Measurements from ENCODE around the gene WDR13.
"Not testable (repeated sequence)": the region's sequence is repeated elsewhere in the genome, so short reads cannot be mapped to it uniquely, and the experiment has no call there.

The WDR13 gene

GRCh38 chrX:48597353-48598264 lies at the start of gene WDR13:
Gene WDR13, plus strand, starts transcription at chrX:48597492. Its CDS starts 505 bp downstream, at chrX:48597997.
- in situ Hi-C loops (cut with HindIII; ENCODE audit: low pct_unique_long_range_greater_than_20kb, low sequenced_read_pairs): no loop called here
- TF ChIP-seq JUND (IDR thresholded peaks at IDR 0.05; ENCODE audit: low read depth): no peak
- peak; percentile 94 to 96 for DNase-seq (ENCODE audit: low read depth in 1 of 2, low spot score in 1 of 2)

GRCh38 chrX:48548871-48549270 lies 48.4 kb upstream of the WDR13 start:
- in situ Hi-C loops (cut with HindIII; ENCODE audit: low pct_unique_long_range_greater_than_20kb, low sequenced_read_pairs): no loop called here
- no peak for DNase-seq (ENCODE audit: low read depth in 1 of 2, low spot score in 1 of 2)
- TF ChIP-seq JUND (IDR thresholded peaks at IDR 0.05; ENCODE audit: low read depth): no peak

- in situ Hi-C loops (cut with HindIII; ENCODE audit: low pct_unique_long_range_greater_than_20kb, low sequenced_read_pairs); DNase-seq (ENCODE audit: low read depth in 1 of 2, low spot score in 1 of 2): not testable (repeated sequence)
These were observed 41.5 kb upstream of the WDR13 start for GRCh38 chrX:48555731-48556325.

- DNase-seq (ENCODE audit: low read depth in 1 of 2, low spot score in 1 of 2): no peak
- in situ Hi-C loops (cut with HindIII; ENCODE audit: low pct_unique_long_range_greater_than_20kb, low sequenced_read_pairs): no loop called here
- no peak for TF ChIP-seq JUND (IDR thresholded peaks at IDR 0.05; ENCODE audit: low read depth)
These were observed 39.0 kb upstream of the WDR13 start for GRCh38 chrX:48558271-48558670.

GRCh38 chrX:48559636-48560035 lies 37.7 kb upstream of the WDR13 start:
- TF ChIP-seq JUND (IDR thresholded peaks at IDR 0.05; ENCODE audit: low read depth): no peak
- in situ Hi-C loops (cut with HindIII; ENCODE audit: low pct_unique_long_range_greater_than_20kb, low sequenced_read_pairs): no loop called here
- DNase-seq (ENCODE audit: low read depth in 1 of 2, low spot score in 1 of 2): no peak

- in situ Hi-C loops (cut with HindIII; ENCODE audit: low pct_unique_long_range_greater_than_20kb, low sequenced_read_pairs): no loop called here
- DNase-seq (ENCODE audit: low read depth in 1 of 2, low spot score in 1 of 2): no peak
- no peak for TF ChIP-seq JUND (IDR thresholded peaks at IDR 0.05; ENCODE audit: low read depth)
These were observed 37.2 kb upstream of the WDR13 start for GRCh38 chrX:48560056-48560455.

GRCh38 chrX:48560681-48561080 lies 36.6 kb upstream of the WDR13 start:
- DNase-seq (ENCODE audit: low read depth in 1 of 2, low spot score in 1 of 2): no peak
- in situ Hi-C loops (cut with HindIII; ENCODE audit: low pct_unique_long_range_greater_than_20kb, low sequenced_read_pairs): no loop called here
- TF ChIP-seq JUND (IDR thresholded peaks at IDR 0.05; ENCODE audit: low read depth): no peak

GRCh38 chrX:48569958-48570357 lies 27.3 kb upstream of the WDR13 start:
- no peak for TF ChIP-seq JUND (IDR thresholded peaks at IDR 0.05; ENCODE audit: low read depth)
- in situ Hi-C loops (cut with HindIII; ENCODE audit: low pct_unique_long_range_greater_than_20kb, low sequenced_read_pairs): no loop called here
- no peak for DNase-seq (ENCODE audit: low read depth in 1 of 2, low spot score in 1 of 2)

- no peak for DNase-seq (ENCODE audit: low read depth in 1 of 2, low spot score in 1 of 2)
- no peak for TF ChIP-seq JUND (IDR thresholded peaks at IDR 0.05; ENCODE audit: low read depth)
- in situ Hi-C loops (cut with HindIII; ENCODE audit: low pct_unique_long_range_greater_than_20kb, low sequenced_read_pairs): no loop called here
These were observed 23.5 kb upstream of the WDR13 start for GRCh38 chrX:48573690-48574269.

GRCh38 chrX:48574270-48575266 lies 22.7 kb upstream of the WDR13 start, which contains the start of gene RBM3:
Gene RBM3, plus strand, starts transcription at chrX:48574484. Its CDS starts 697 bp downstream, at chrX:48575181.
- TF ChIP-seq JUND (IDR thresholded peaks at IDR 0.05; ENCODE audit: low read depth): no peak
- in situ Hi-C loops (cut with HindIII; ENCODE audit: low pct_unique_long_range_greater_than_20kb, low sequenced_read_pairs): no loop called here
- peak; percentile 83 to 96 for DNase-seq (ENCODE audit: low read depth in 1 of 2, low spot score in 1 of 2)

- no peak for TF ChIP-seq JUND (IDR thresholded peaks at IDR 0.05; ENCODE audit: low read depth)
- in situ Hi-C loops (cut with HindIII; ENCODE audit: low pct_unique_long_range_greater_than_20kb, low sequenced_read_pairs): no loop called here
- no peak for DNase-seq (ENCODE audit: low read depth in 1 of 2, low spot score in 1 of 2)
These were observed 21.6 kb upstream of the WDR13 start for GRCh38 chrX:48575642-48576041.

- DNase-seq (ENCODE audit: low read depth in 1 of 2, low spot score in 1 of 2): no peak
- in situ Hi-C loops (cut with HindIII; ENCODE audit: low pct_unique_long_range_greater_than_20kb, low sequenced_read_pairs): no loop called here
- no peak for TF ChIP-seq JUND (IDR thresholded peaks at IDR 0.05; ENCODE audit: low read depth)
These were observed 21.2 kb upstream of the WDR13 start for GRCh38 chrX:48576108-48576507.

Data from T47D (cell line).